HepG2 (cell line): ENCODE data around the gene STK40. TPM values are rescaled to one million over a fixed set of nuclear protein-coding genes. Genes with fewer than 3 reads are reported as not detected.

Source experiments
- ARID2 ChIP-seq: sonication (generic); formaldehyde crosslinking; IDR thresholded peaks from 2 replicates; pipeline ENCODE4 v1.8.1; 2022; ENCODE audit warnings: mild to moderate bottlenecking, missing genetic modification reagents, borderline replicate concordance
- DRAP1 ChIP-seq: IDR thresholded peaks from 2 replicates; pipeline ENCODE4 v1.6.1; 2016; ENCODE audit warnings: missing genetic modification reagents, missing compliant biosample characterization
- EED ChIP-seq: sonication (generic); formaldehyde crosslinking; IDR thresholded peaks from 2 replicates; pipeline ENCODE4 v1.5.0; 2020; ENCODE audit warnings: mild to moderate bottlenecking, missing genetic modification reagents
- ESRRA ChIP-seq: sonication (generic); formaldehyde crosslinking; IDR thresholded peaks from 2 replicates; pipeline ENCODE4 v1.5.1; 2020; ENCODE audit warnings: mild to moderate bottlenecking, low read depth, missing genetic modification reagents
- FOXA3 ChIP-seq: IDR thresholded peaks from 2 replicates; pipeline ENCODE4 v1.6.1; 2016; ENCODE audit warnings: missing genetic modification reagents, missing compliant biosample characterization
- GFI1 ChIP-seq: sonication (generic); formaldehyde crosslinking; IDR thresholded peaks from 2 replicates; pipeline ENCODE4 v1.5.0; 2020; ENCODE audit warnings: missing genetic modification reagents, mild to moderate bottlenecking, borderline replicate concordance
- KDM2A ChIP-seq: sonication (generic); formaldehyde crosslinking; IDR thresholded peaks from 2 replicates; pipeline ENCODE4 v1.4.0; 2020; ENCODE audit warnings: low read depth, missing genetic modification reagents, borderline replicate concordance
- MTF1 ChIP-seq: sonication (generic); formaldehyde crosslinking; IDR thresholded peaks from 2 replicates; pipeline ENCODE4 v1.5.0; 2020; ENCODE audit warnings: missing genetic modification reagents
- PBX3 ChIP-seq: sonication (generic); formaldehyde crosslinking; IDR thresholded peaks from 2 replicates; pipeline ENCODE4 v1.8.1; 2023; ENCODE audit warnings: missing genetic modification reagents, inconsistent platforms, borderline replicate concordance
- PHF8 ChIP-seq: sonication (generic); formaldehyde crosslinking; IDR thresholded peaks from 2 replicates; pipeline ENCODE4 v1.5.0; 2020; ENCODE audit warnings: missing genetic modification reagents
- POGZ ChIP-seq: sonication (generic); formaldehyde crosslinking; IDR thresholded peaks from 2 replicates; pipeline ENCODE4 v1.4.0; 2020; ENCODE audit warnings: mild to moderate bottlenecking, missing genetic modification reagents
- RBFOX2 ChIP-seq: fragments of 200-400 bp; formaldehyde crosslinking; IDR thresholded peaks from 2 replicates; pipeline ENCODE4 v1.6.1; 2017; ENCODE audit warnings: low read depth, mild to moderate bottlenecking, low read length
- REPIN1 ChIP-seq: sonication (generic); formaldehyde crosslinking; IDR thresholded peaks from 2 replicates; pipeline ENCODE4 v1.8.0; 2022; ENCODE audit warnings: missing genetic modification reagents, low read depth, mild to moderate bottlenecking, borderline replicate concordance
- RFXAP ChIP-seq: sonication (generic); formaldehyde crosslinking; IDR thresholded peaks from 2 replicates; pipeline ENCODE4 v1.4.0; 2020; ENCODE audit warnings: missing genetic modification reagents, borderline replicate concordance
- TAF1 ChIP-seq: sonication (generic); formaldehyde crosslinking; IDR thresholded peaks from 2 replicates; pipeline ENCODE4 v1.4.0; 2020; ENCODE audit warnings: missing genetic modification reagents
- TBL1XR1 ChIP-seq: fragments of 150-350 bp; IDR thresholded peaks from 2 replicates; pipeline ENCODE4 v1.6.1; 2014; ENCODE audit warnings: borderline replicate concordance, low read length; ENCODE audit not compliant: partially characterized antibody
- ZBTB1 ChIP-seq: sonication (generic); formaldehyde crosslinking; IDR thresholded peaks from 2 replicates; pipeline ENCODE4 v1.4.0; 2020; ENCODE audit warnings: missing genetic modification reagents, borderline replicate concordance
- ZNF136 ChIP-seq: sonication (generic); formaldehyde crosslinking; IDR thresholded peaks from 2 replicates; pipeline ENCODE4 v1.8.1; 2022; ENCODE audit warnings: low read depth, mild to moderate bottlenecking, moderate library complexity, missing genetic modification reagents
- ZNF263 ChIP-seq: sonication (generic); formaldehyde crosslinking; IDR thresholded peaks from 2 replicates; pipeline ENCODE4 v1.4.0; 2020; ENCODE audit warnings: missing genetic modification reagents
- ZNF331 ChIP-seq: sonication (generic); formaldehyde crosslinking; IDR thresholded peaks from 2 replicates; pipeline ENCODE4 v1.4.0; 2020; ENCODE audit warnings: missing genetic modification reagents
- ZNF431 ChIP-seq: sonication (generic); formaldehyde crosslinking; IDR thresholded peaks from 2 replicates; pipeline ENCODE4 v1.9.0; 2022; ENCODE audit warnings: missing genetic modification reagents, low read depth, mild to moderate bottlenecking, borderline replicate concordance
- polyA plus RNA-seq, 8 experiments: library from polyadenylated mRNA; depleted of rRNA in 3 of 8; stranded (reverse) in 7 of 8; unstranded in 1 of 8; fragments of >200 nt; fragmentation: Illumina TruSeq in 4 of 8; extraction: Trizol in 4 of 8; gene quantifications; 2 replicates each; pipeline versions ENCODE4 v1.2.1 to v1.2.3, GENCODE V29; 2011 to 2016; ENCODE audit warnings: low read depth in 4 of 8, missing spikeins in 1 of 8, mixed read lengths in 1 of 8; ENCODE audit not compliant: insufficient read depth in 1 of 8
- total RNA-seq, 5 experiments: library from RNA; depleted of rRNA; stranded (reverse); fragments of >200 nt; fragmentation: Illumina TruSeq; extraction: Trizol; gene quantifications; 2 replicates each; pipeline ENCODE4 v1.2.3, GENCODE V29; 2016; ENCODE audit warnings: low read depth in 1 of 5
- TF ChIP-seq, protein P1 (sequence below): IDR thresholded peaks from 2 replicates; pipeline ENCODE4 v1.6.1; 2016; ENCODE audit warnings: missing compliant biosample characterization, missing genetic modification reagents, borderline replicate concordance
- TF ChIP-seq, protein P2 (sequence below): sonication (generic); formaldehyde crosslinking; IDR thresholded peaks from 2 replicates; pipeline ENCODE4 v1.4.0; 2020; ENCODE audit warnings: missing genetic modification reagents

The STK40 gene
- total and polyA plus RNA-seq, 2 of the 13 experiments (the other 11 are each of a cell fraction or from before 2014, with no cell fraction given): 33.8 to 35.1 TPM

DNA sequence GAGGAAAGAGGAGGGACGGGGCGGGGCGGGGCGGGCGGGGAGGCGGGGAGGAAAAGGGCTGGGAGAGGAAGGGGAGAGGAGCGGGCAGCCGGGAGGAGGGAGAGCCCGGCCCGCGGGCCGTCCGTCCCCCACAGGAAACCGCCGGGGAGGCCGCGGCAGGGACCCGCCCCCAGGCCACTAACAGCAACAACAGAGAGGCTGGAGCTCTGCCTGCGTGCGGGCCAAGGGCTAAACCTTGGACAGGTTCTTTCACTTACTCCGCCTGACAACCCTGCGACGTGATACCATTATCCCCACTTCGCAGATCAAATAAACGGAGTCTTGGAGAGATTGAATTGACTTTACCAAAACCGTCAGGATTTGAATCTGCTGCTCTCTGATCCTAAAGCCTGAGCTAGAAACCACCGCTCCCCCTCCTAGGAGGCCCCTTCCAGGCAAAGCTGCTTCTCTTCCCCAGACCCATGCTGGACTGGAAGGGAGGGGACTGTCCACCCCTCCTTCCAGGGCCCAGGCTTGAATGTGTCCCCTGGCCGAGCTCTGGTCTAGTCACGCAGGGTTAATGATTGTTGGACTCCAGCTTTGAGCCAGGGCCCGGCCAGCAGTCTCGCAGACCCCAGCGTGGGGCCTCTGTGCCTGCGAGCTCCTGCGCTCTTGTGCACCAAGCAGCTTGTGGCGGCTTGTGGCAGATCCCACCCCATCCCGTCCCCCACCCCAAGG lies 61.9 kb downstream of the STK40 start, which contains the start of gene EVA1B (continued):
- TF ChIP-seq ESRRA (CRISPR knock-in tag) (0 out of 2 replicates have a peak, but pooled peaks have one; percentile 17), ZNF136 (CRISPR knock-in tag) (0 out of 2 replicates have a peak, but pooled peaks have one; percentile 40), DRAP1 (CRISPR knock-in tag) (peak; percentile 92), RFXAP (CRISPR knock-in tag) (no peak), ZNF331 (CRISPR knock-in tag) (peak; percentile 87), POGZ (CRISPR knock-in tag) (0 out of 2 replicates have a peak, but pooled peaks have one; percentile 26), GFI1 (CRISPR knock-in tag) (no peak), ZNF431 (CRISPR knock-in tag) (no peak), ZNF263 (CRISPR knock-in tag) (peak; percentile 96), EED (0 out of 2 replicates have a peak, but pooled peaks have one; percentile 46), PHF8 (CRISPR knock-in tag) (peak; percentile 64), MTF1 (no peak), FOXA3 (CRISPR knock-in tag) (peak; percentile 68), TAF1 (CRISPR knock-in tag) (peak; percentile 70), ZBTB1 (CRISPR knock-in tag) (no peak), TBL1XR1 (peak; percentile 25), RBFOX2 (0 out of 2 replicates have a peak, but pooled peaks have one; percentile 38), KDM2A (CRISPR knock-in tag) (peak; percentile 90), PBX3 (CRISPR knock-in tag) (no peak), ARID2 (CRISPR knock-in tag) (peak; percentile 58; the same call in 1 of the 2 replicates), REPIN1 (0 out of 2 replicates have a peak, but pooled peaks have one; percentile 71)
- TF ChIP-seq, protein P1, sequence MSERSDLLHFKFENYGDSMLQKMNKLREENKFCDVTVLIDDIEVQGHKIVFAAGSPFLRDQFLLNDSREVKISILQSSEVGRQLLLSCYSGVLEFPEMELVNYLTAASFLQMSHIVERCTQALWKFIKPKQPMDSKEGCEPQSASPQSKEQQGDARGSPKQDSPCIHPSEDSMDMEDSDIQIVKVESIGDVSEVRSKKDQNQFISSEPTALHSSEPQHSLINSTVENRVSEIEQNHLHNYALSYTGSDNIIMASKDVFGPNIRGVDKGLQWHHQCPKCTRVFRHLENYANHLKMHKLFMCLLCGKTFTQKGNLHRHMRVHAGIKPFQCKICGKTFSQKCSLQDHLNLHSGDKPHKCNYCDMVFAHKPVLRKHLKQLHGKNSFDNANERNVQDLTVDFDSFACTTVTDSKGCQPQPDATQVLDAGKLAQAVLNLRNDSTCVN: 0 out of 2 replicates have a peak, but pooled peaks have one; percentile 20
- TF ChIP-seq, protein P2, sequence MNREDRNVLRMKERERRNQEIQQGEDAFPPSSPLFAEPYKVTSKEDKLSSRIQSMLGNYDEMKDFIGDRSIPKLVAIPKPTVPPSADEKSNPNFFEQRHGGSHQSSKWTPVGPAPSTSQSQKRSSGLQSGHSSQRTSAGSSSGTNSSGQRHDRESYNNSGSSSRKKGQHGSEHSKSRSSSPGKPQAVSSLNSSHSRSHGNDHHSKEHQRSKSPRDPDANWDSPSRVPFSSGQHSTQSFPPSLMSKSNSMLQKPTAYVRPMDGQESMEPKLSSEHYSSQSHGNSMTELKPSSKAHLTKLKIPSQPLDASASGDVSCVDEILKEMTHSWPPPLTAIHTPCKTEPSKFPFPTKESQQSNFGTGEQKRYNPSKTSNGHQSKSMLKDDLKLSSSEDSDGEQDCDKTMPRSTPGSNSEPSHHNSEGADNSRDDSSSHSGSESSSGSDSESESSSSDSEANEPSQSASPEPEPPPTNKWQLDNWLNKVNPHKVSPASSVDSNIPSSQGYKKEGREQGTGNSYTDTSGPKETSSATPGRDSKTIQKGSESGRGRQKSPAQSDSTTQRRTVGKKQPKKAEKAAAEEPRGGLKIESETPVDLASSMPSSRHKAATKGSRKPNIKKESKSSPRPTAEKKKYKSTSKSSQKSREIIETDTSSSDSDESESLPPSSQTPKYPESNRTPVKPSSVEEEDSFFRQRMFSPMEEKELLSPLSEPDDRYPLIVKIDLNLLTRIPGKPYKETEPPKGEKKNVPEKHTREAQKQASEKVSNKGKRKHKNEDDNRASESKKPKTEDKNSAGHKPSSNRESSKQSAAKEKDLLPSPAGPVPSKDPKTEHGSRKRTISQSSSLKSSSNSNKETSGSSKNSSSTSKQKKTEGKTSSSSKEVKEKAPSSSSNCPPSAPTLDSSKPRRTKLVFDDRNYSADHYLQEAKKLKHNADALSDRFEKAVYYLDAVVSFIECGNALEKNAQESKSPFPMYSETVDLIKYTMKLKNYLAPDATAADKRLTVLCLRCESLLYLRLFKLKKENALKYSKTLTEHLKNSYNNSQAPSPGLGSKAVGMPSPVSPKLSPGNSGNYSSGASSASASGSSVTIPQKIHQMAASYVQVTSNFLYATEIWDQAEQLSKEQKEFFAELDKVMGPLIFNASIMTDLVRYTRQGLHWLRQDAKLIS: no peak
